Activated naive CD8-positive, alpha-beta T cell treated with anti-CD3 and anti-CD28 coated beads, Interleukin-2, amount 50 U/mL, for 16 hours (primary cell): Measurements from ENCODE around the gene INPP4B.
"Not testable (repeated sequence)": the region's sequence is repeated elsewhere in the genome, so short reads cannot be mapped to it uniquely, and the experiment has no call there.

Source experiments
- DNase-seq: peaks from one replicate; pipeline ENCODE4 v3.0.0-alpha.2; 2020; ENCODE audit warnings: low read depth, low spot score

The INPP4B gene

GRCh38 chr4:142413485-142413884 is 432.6 kb downstream of the INPP4B start:
- DNase-seq: no peak

- DNase-seq: no peak
These were observed 434.1 kb downstream of the INPP4B start for GRCh38 chr4:142411993-142412392.

- no peak for DNase-seq
These were observed 438.1 kb downstream of the INPP4B start for GRCh38 chr4:142408003-142408441.

- DNase-seq: no peak
These were observed 438.5 kb downstream of the INPP4B start for GRCh38 chr4:142407596-142407995.

GRCh38 chr4:142406917-142407501 is 439.1 kb downstream of the INPP4B start:
- DNase-seq: no peak

GRCh38 chr4:142406499-142406835 is 439.6 kb downstream of the INPP4B start:
- DNase-seq: no peak

GRCh38 chr4:142405695-142406498 is 440.2 kb downstream of the INPP4B start:
- no peak for DNase-seq

GRCh38 chr4:142405021-142405694 is 440.9 kb downstream of the INPP4B start:
- DNase-seq: peak; percentile 15

- no peak for DNase-seq
These were observed 441.9 kb downstream of the INPP4B start for GRCh38 chr4:142404191-142404611.

GRCh38 chr4:142402900-142403299 is 443.2 kb downstream of the INPP4B start:
- DNase-seq: no peak

GRCh38 chr4:142402156-142402555 is 443.9 kb downstream of the INPP4B start:
- DNase-seq: no peak

- DNase-seq: not testable (repeated sequence)
These were observed 448.6 kb downstream of the INPP4B start for GRCh38 chr4:142397364-142397991.

- no peak for DNase-seq
These were observed 449.8 kb downstream of the INPP4B start for GRCh38 chr4:142396279-142396678.

- DNase-seq: no peak
These were observed 453.0 kb downstream of the INPP4B start for GRCh38 chr4:142393127-142393526.

- no peak for DNase-seq
These were observed 459.2 kb downstream of the INPP4B start for GRCh38 chr4:142386856-142387255.

- no peak for DNase-seq
These were observed 459.7 kb downstream of the INPP4B start for GRCh38 chr4:142386449-142386848.

- no peak for DNase-seq
These were observed 462.2 kb downstream of the INPP4B start for GRCh38 chr4:142383800-142384470.

GRCh38 chr4:142383354-142383753 is 462.7 kb downstream of the INPP4B start:
- DNase-seq: no peak

GRCh38 chr4:142380052-142380602 is 466.0 kb downstream of the INPP4B start:
- no peak for DNase-seq

- no peak for DNase-seq
These were observed 466.6 kb downstream of the INPP4B start for GRCh38 chr4:142379277-142380051.

GRCh38 chr4:142378179-142378578 is 467.9 kb downstream of the INPP4B start:
- no peak for DNase-seq
